Ovary (tissue), 3 donors: ENCODE measurements around the gene POR.

Experiments
- POLR2A ChIP-seq: fragments of 450-650 bp; IDR thresholded peaks from one replicate; pipeline ENCODE4 v1.6.1; 2017; ENCODE audit warnings: antibody characterized with exemption, mild to moderate bottlenecking, moderate library complexity
- TF ChIP-seq, protein P1 (sequence below), 3 donors: fragments of 450-650 bp in 2 of 3; fragments of 200-600 bp in 1 of 3; IDR thresholded peaks; one replicate each; pipeline versions ENCODE4 v1.5.1 to v1.8.0; 2016 to 2022; ENCODE audit warnings: antibody characterized with exemption in 3 of 3, mild to moderate bottlenecking in 1 of 3
- donor health status: DM: no; HTN: no; CAD: no.

DNA sequence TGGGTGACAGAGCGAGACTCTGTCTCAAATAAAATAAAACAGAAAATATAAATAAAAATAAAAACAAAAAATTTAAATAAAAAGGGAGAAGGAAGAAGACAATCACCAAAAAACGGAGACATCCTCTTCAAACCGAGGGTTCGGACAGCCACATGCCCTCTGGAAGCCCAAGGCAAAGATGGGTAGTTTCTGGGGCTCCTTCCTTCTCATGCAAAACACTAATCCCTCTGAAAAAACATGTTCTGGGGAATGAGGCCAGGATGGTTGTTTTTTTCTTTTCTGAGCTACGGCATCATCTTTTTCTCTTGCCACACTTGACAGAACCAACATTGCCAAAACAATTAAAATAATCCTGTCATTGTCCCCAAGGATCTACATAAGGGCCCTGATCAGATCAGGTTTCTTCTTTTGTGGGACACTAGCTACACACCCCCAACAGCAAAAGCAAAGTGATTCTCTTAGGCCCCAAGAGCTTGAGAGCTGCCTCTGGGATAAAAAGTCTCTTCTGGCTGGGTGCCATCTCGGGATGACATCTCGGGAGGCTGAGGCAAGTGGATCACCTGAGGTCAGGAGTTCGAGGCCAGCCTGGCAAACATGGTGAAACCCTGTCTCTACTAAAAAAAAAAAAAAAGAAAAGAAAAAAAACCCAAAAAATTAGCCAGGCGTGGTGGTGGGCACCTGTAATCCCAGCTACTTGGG lies 14.2 kb upstream of the POR start:
- no peak for TF ChIP-seq POLR2A
- TF ChIP-seq, protein P1, sequence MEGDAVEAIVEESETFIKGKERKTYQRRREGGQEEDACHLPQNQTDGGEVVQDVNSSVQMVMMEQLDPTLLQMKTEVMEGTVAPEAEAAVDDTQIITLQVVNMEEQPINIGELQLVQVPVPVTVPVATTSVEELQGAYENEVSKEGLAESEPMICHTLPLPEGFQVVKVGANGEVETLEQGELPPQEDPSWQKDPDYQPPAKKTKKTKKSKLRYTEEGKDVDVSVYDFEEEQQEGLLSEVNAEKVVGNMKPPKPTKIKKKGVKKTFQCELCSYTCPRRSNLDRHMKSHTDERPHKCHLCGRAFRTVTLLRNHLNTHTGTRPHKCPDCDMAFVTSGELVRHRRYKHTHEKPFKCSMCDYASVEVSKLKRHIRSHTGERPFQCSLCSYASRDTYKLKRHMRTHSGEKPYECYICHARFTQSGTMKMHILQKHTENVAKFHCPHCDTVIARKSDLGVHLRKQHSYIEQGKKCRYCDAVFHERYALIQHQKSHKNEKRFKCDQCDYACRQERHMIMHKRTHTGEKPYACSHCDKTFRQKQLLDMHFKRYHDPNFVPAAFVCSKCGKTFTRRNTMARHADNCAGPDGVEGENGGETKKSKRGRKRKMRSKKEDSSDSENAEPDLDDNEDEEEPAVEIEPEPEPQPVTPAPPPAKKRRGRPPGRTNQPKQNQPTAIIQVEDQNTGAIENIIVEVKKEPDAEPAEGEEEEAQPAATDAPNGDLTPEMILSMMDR (IDR thresholded peaks at IDR 0.05), result no peak
